NCI-H2227 (cell line): ENCODE measurements around the gene C6orf120.
A peak's percentile ranks its signal among the peaks of the same experiment; 100 is the strongest.
"Not testable (repeated sequence)": the region's sequence is repeated elsewhere in the genome, so short reads cannot be mapped to it uniquely, and the experiment has no call there.

Source experiments
- DNase-seq: peaks from one replicate; lab custom pipeline; 2025; ENCODE audit not compliant: unreplicated experiment; lab: John Stamatoyannopoulos, UW

The C6orf120 gene

GRCh38 chr6:169678342-169678741, 23.6 kb upstream of the C6orf120 start:
- DNase-seq = no peak

GRCh38 chr6:169684056-169684455, 17.9 kb upstream of the C6orf120 start:
- DNase-seq = no peak

- no peak for DNase-seq
Observed at GRCh38 chr6:169685860-169686259, 16.1 kb upstream of the C6orf120 start.

- no peak for DNase-seq
Observed at GRCh38 chr6:169689287-169689686, 12.6 kb upstream of the C6orf120 start.

- no peak for DNase-seq
Observed at GRCh38 chr6:169691260-169691659, 10.7 kb upstream of the C6orf120 start.

- DNase-seq = no peak
Observed at GRCh38 chr6:169692516-169692915, 9.4 kb upstream of the C6orf120 start.

GRCh38 chr6:169695131-169695530, 6.8 kb upstream of the C6orf120 start:
- no peak for DNase-seq

GRCh38 chr6:169697115-169697514, 4.8 kb upstream of the C6orf120 start:
- DNase-seq = not testable (repeated sequence)

GRCh38 chr6:169700296-169700695, 1.6 kb upstream of the C6orf120 start:
- DNase-seq = peak; percentile 15

- peak; percentile 41 for DNase-seq
Observed at GRCh38 chr6:169701311-169701953, 494 bp upstream of the C6orf120 start.

GRCh38 chr6:169702840-169703246, 917 bp downstream of the C6orf120 start:
- no peak for DNase-seq

- no peak for DNase-seq
Observed at GRCh38 chr6:169707772-169708171, 5.8 kb downstream of the C6orf120 start.

- no peak for DNase-seq
Observed at GRCh38 chr6:169709293-169709692, 7.4 kb downstream of the C6orf120 start.

- no peak for DNase-seq
Observed at GRCh38 chr6:169710009-169710408, 8.1 kb downstream of the C6orf120 start.

GRCh38 chr6:169714178-169714577, 12.3 kb downstream of the C6orf120 start:
- DNase-seq = no peak

- no peak for DNase-seq
Observed at GRCh38 chr6:169714595-169714994, 12.7 kb downstream of the C6orf120 start.

- DNase-seq = no peak
Observed at GRCh38 chr6:169719117-169719516, 17.2 kb downstream of the C6orf120 start.

- DNase-seq = peak; percentile 4
Observed at GRCh38 chr6:169720207-169720855, 18.4 kb downstream of the C6orf120 start.

- peak; percentile 37 for DNase-seq
Observed at GRCh38 chr6:169722362-169723199, 20.7 kb downstream of the C6orf120 start.

- peak; percentile 28 for DNase-seq
Observed at GRCh38 chr6:169723200-169723909, 21.4 kb downstream of the C6orf120 start.

GRCh38 chr6:169723991-169724493, 22.1 kb downstream of the C6orf120 start:
- DNase-seq = peak; percentile 56
